Measurements from ENCODE around the gene SAFB.

Gene SAFB

DNA sequence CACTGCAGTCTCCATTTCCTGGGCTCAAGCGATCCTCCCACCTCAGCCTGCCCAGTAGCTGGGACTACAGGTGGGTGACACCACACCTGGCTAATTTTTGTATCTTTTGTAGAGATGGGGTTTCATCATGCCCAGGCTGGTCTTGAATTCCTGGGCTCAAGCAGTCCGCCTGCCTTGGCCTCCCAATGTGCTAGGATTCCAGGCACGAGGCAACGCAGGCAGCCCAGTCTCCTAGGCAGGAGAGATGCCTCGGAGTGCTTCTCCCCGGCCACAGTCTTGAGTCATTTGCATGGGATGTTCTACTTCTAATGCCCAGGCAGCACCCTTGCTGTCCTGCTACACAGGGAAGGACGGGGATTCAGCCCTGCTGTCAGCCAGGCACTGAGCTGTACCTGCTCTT is 48.7 kb downstream of the SAFB start:
- DNase-seq: no peak

DNA sequence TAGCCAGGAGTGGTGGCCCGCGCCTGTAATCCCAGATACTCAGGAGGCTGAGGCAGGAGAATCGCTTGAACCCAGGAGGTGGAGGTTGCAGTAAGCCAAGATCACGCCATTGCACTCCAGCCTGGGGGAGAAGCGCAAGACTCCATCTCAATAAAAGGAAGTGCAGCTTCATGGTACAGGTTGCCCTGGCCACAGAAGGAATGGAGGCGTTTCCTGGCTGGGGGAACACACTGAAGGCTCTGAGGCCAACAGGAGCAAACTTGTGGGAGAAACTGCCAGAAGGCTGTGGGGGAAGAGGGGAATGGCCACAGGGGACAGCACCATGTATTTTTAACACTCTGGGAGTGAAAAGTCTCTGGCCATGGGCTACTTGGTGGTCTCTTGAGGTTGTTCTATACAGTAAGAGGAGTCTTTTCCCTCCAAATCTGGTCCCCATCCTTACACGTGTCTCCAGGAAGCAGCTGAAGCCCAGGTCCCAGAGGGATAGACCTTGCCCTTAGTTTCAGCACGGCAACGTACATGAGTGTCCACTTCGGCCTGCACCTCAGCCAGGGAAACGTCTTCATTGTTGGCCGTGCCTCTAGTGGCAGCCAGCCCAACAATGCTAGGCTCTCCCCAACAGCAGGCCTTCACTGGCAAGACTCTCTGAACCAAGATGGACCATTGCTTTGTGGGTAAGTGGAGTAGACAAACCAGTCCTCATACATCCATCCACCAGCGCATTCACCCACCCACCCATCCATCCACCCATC is 50.0 kb downstream of the SAFB start:
- no peak for DNase-seq

DNA sequence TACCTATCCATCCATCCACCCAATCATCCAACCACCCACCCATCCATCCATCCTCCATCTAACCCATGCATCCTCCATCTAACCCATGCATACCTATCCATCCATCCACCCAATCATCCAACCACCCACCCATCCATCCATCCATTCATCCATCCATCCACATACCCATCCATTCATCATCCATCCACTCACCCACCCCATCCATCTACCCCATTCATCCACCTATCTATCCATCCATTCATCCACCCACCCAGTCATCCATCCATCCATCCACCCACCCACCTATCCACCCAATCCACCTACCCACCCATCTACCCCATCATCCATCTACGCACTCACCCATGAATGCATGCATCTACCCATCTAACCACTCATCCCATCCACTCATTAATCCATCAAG is 50.9 kb downstream of the SAFB start:
- DNase-seq: no peak

DNA sequence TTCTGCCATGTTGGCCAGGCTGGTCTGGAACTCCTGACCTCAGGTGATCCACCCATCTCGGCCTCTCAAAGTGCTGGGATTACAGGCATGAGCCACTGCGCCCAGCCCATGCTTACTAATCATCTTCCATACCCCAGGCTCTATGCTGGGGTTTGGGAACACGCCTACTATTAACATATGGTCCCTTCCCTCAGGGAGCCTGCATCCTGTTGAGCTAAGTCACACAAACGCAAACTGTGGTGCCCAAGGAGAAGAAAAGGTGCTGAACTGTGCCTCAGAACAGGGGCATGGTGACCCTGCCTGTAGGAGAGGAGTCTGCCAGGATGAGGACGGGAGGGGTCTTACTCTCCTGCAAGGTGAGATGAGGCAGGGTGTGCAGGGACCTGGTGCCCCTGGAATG is 51.8 kb downstream of the SAFB start:
- DNase-seq: no peak

DNA sequence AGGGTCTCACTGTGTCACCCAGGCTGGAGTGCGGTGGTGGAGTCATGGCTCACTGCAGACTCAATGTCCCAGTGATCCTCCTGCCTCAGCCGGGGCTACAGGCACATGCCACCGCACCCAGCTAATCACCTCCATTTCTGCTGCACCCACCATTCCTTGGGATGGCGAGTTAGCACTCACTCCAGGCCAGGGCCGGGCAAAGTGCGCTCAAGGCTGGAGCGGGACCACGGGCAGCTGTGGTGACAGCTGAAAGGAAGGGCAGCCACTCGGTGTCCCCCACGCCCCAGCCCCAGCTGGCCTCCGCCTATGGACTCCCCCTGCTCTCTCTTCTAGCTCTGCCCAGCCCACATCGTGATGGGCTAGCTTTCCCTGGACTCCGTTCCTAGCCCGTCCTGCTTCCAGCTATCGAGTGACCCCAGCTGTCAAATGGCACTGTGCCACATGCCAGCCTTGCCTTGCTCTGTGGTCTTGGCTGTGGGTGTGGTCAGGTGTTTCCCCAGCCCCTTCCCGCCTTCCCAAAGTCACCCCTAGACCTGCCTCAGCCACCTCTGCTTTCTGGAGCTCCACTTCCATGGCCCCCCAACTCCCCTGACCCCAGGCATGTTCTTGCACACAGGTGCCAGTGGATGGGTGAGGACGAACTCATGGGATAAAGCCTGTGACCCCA is 53.4 kb downstream of the SAFB start:
- DNase-seq: no peak

DNA sequence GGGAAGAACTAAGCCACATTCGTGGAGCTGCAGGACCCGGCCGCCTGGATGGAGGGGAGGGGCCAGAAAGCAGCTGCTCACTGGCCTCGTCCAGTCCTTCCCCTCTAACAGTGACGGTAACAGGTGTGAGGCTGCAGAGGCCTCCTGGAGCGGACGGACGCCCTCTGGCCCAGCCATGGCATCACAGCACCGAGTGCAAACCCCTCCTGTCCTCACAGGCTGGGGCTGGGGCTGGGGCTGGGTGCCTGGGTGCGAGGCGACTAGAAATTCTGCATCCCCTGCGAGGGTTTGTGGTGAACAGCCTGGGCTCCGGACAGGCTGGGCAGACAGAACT is 53.9 kb downstream of the SAFB start:
- DNase-seq: no peak

DNA sequence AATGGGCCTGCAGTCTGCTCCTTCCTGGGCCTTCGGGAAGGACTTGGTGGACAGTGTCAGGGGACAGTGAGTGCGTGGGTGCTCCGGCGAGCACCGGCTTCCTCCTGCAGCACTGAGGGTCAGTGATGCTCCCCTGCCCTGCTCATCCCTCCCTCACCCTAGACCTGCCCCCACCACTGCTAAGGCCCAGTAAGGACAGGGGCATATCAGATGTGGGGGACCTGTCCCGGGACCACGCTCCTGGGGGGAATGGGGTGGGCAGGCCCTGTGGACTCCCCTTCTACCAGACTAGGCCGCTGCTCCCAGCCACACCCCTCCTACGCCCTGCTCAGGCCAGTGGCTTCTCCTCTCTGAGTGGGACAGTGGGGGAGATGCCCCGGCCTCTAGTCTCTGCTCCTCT is 54.3 kb downstream of the SAFB start:
- DNase-seq: no peak

DNA sequence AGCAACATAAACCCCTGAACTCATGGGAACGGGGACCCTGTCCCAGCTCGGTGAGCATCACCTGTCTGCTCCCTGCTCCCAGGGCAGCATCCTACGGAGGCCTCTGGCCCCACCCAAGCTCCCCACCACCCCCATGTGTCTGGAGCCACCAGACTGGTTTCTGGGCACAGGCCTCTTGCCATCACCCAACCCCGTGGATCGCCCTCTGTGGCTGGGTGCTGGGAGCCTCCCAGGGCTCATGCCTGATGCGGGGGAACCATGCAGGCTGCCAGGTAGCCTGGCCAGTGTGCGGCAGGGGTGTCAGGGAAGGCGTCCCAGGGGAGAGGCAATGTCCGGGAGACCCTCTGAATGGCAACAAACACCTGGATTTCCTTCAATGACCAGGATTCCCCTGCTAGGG is 54.7 kb downstream of the SAFB start:
- DNase-seq: no peak

DNA sequence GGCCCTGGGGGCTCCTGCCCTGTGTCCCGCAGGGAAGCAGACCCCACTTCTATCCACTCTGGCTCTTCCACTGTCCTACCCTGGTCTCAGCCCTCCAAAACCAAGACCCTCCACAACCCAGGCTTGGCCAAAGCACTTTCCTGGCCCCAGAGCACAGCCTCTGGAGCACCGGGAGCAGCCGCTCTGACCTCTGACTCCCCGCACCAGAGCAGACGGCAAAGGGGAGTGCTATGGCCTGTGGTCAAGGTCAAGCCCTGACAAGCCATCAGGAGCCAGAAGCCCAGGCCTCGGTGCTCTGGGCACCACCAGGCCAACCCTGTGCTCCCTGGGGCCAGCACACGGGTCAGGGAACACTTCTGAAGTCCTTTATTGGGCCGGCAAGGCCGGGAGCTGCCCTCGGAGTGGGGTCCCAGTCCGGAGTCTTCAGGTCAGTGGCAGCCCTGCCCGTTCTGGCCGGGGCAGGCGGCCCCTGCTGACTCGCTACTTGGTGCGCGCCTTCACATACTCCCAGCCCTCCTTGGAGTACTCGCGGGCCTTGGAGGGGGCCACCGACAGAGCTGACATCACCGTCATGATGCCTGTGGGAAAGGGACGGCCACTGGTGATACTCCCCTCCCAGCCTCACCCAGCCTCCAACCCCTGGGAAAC is 55.3 kb downstream of the SAFB start:
- no peak for DNase-seq

DNA sequence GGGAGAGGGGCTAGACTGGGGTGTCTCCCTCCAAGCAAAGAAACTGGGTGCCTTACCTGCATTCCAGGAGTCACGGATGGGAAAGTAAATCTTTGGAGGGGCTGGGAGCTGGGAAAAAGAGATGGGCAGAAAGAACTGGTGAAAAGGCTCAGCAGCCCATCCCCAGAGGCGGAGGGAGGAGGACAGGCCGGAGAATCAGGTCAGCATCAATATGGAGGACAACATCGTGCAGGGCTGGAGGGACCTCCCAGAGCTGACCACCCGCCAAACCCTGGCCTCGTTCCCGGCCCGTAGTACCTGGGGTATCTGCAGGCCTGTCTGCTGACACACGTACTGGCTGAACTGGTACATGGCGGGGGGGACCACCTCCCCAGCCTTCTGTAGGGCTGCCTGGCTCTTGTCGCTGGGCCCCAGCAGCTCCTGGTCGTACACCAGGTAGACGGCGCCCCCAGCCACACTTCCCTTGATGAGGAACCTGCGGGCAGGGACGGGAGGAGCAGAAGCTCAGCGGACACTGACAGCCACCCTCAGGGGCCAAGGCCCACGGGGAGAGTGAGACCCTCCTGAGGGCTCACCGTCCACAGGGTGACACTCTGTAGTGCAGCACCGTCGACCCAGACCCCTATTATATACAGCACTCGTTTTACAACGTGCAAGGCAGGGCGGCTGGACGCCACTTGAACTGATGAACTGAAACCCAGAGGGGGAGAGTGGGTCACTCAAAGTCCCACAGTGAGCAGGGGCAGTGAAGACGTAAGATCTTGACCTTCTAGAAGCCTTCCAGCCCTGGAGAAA is 56.6 kb downstream of the SAFB start:
- no peak for DNase-seq

DNA sequence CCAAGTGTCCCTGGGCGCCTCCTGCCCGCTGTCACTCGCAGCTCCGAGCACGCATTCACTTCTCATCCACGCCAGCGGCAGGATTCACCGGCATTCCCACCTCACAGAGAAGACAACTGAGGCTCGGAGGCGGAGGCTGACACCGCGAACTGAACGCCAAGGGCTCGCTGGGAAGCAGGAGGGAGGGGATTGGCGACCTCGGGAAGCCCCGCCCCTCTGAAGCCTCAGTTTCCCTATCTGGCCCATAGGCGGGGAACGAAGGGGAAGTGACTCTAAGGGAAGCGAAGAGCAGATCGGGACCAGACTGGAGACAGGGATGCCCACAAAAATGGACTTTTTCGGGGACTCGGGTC is 57.2 kb downstream of the SAFB start:
- DNase-seq: no peak

DNA sequence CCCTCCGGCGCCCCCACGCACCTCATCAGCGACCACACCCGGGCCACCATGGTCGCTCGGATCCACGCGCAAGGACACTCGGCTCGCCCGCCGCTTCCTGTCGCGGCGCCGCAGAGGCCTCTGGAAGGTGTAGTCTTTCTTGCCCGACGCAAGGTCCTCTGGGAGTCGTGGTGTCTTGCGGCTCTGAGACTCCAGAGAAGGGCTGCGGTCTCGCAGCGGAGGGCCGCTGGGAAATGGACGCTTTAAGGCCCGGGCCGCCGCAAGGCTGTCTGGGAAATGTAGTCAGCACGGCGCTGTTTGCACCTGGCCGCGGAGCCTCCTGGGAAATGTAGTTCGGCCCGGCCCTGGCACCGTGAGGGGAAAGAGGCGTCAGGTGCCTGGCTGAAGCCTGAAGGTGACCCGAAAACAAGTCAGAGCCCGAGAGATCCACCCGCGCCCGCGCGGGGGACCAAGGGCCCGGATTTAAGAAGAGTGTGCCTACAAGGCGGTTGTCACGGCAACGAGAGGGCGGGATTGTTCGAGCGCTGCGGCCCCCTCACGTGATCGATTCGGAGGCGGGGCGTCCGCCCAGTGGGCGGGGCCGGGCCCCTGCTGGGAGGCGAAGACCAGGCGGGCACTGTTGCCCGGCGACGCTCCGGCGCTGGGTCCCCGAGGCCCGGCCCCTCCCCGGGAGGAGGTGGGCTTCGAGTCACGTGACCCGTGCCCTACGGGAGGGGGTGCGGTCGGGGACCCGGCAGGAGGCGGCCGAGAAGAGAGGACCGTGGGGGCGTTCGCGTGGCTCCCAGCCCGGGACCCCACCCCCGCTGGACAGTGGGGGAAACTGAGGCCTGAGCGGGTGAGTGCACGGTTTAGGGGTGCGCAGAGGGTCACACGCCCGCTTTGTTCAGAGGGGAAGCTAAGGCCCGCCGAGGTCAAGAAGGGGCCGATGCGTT is 57.8 kb downstream of the SAFB start, which contains the start of the genes HSD11B1L and MICOS13:
Gene HSD11B1L, plus strand, starts transcription at position 591 of the 932 bp plus-strand sequence. CDS start 3,806 bp downstream, outside the sequence.
Gene MICOS13, minus strand, starts transcription at position 80 of the 932 bp plus-strand sequence. Its CDS starts 30 bp downstream, at position 50.
- DNase-seq: peak; percentile 92

DNA sequence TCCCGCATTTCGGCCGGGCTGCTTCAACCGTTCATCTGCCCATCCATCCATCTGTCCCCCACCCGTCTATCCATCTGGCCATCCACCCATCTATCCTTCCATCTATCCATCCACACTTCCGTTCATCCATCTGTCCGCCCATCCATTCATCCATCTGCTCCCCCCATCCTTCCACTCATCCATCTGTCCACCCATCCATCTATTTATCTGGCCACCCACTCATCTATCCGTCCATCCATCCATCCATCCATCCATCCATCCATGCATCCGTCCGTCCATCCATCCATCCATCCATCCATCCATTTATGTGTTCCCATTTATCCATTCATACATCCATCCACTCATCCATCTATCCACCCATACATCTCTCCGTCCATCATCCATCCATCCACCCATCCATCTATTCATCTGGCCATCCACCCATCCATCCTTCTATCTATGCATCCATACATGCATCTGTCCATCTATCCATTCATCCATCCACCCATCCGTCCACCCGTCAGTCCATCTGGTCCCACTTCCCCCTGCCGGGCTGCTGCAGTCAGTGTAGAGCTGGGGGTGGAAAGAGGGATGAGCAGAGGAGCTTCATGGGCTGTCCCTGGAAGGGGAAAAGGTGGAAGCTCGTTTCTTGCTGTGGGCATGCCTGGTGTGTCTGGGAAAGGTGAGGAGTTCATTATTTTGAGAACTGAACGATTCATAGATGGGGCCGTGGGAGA is 58.7 kb downstream of the SAFB start:
- DNase-seq: no peak

DNA sequence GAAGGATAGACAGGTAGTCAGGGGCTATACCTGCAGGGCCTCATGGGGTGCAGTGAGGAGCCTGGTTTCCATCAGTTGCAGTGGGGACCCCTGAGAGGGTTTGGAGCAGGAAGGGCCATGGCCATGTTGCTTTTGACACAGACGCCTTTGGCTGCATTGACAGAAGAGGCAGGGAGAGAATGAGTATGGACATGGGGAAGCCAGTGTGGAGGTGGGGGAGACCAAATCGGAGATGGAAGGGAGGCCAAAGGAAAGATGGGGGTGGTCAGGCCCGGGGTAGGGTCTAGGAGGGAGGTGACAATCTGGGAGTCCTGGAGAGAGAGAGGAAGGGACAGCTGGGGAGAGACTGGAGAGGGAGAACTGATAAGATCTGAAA is 59.2 kb downstream of the SAFB start:
- DNase-seq: no peak

DNA sequence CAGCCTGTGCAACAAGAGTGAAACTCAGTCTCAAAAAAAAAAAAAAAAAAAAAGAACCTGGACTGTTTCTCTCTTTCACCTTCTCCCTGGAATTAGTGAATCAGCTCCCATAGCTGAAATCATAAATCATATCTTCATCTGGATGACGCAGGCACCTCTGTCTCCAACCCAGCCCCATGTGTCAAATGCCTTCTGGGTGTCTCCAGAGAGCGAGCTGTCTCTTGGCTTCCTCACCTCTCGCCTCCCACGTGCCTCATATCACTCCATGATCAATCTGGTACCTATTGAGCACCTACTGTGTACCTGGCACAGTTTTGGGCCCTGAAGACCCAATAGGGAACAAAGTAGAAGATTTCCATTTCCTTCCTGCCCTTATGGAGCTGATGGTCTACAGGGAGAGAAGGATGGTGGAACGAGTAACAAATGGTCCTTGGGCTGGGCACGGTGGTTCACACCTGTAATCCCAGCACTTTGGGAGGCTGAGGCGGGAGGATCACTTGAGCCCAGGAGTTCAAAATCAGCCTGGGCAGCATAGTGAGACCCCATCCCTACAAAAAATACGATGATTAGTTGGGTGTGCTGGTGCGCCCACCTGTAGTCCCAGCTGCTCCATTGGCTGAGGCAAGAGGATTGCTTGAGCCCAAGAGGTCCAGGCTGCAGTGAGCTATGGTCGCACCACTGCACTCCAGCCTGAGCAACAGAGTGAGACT is 60.4 kb downstream of the SAFB start:
- no peak for DNase-seq

DNA sequence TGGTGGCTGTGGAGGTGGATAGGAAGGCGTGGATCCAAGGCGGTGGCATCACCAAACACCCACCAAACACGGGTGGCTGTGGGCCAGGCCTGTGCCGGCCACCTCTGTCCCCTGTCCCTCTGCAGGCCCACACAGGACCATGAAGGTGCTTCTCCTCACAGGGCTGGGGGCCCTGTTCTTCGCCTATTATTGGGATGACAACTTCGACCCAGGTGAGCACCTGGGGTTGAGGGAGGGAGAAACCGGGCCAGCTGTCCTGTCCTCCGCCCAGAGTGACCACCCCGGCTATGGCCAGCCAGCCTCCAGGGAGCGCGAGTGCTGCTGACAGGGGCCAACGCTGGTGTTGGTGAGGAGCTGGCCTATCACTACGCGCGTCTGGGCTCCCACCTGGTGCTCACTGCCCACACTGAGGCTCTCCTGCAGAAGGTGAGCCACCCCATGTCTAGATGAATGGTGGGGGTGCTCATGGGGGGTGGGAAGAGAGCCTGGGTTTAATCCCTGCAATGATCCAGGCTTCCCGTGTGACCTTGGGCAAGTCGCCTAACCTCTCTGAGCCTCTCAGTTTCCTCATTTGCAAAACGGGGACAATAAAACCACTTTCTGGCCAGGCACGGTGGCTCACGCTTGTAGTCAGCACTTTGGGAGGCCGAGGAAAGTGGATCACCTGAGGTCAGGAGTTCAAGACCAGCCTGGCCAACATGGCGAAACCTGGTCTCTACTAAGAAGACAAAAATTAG is 62.0 kb downstream of the SAFB start:
- DNase-seq: no peak

DNA sequence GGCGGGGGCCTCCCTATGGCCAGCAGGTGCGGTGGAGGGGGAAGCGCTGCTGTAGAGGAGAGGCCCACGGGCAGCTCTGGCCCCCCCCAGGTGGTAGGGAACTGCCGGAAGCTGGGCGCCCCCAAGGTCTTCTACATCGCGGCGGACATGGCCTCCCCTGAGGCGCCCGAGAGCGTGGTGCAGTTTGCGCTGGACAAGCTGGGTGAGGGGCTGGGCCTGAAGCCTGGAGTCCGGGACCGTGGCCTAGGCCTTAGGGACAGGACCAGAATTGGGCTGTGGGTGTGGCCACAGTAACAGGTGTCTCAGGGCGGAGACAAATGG is 63.4 kb downstream of the SAFB start:
- DNase-seq: no peak

DNA sequence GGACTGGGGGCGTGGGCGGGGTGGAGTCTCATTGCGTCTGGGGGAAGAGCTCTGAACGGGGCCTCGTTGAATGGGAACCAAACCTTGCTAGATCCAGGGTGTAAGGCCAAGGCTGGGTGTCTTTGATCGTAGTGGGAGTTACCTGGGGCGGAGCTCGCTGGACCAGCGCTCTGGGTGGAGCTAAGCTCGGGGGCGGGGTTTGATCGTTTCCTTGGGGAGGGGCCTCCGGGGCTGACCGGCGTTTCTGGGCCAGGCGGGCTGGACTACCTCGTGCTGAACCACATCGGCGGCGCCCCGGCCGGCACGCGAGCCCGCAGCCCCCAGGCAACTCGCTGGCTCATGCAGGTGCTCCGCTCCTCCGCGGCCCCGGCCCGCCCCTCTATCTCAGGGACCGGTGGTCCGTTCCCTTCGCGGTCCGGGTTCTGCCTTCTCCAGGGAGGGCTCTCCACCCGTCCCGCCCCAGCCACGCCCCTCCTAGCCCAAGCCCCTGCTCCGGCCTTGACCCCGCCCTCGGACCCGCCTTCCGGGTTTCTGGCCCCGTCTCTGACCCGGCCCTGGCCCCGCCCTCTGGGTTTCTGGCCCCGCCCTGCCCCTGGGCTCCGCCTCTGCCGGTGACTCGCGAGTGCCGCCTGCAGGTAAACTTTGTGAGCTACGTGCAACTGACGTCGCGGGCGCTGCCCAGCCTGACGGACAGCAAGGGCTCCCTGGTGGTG is 63.9 kb downstream of the SAFB start:
- peak; percentile 81 for DNase-seq

DNA sequence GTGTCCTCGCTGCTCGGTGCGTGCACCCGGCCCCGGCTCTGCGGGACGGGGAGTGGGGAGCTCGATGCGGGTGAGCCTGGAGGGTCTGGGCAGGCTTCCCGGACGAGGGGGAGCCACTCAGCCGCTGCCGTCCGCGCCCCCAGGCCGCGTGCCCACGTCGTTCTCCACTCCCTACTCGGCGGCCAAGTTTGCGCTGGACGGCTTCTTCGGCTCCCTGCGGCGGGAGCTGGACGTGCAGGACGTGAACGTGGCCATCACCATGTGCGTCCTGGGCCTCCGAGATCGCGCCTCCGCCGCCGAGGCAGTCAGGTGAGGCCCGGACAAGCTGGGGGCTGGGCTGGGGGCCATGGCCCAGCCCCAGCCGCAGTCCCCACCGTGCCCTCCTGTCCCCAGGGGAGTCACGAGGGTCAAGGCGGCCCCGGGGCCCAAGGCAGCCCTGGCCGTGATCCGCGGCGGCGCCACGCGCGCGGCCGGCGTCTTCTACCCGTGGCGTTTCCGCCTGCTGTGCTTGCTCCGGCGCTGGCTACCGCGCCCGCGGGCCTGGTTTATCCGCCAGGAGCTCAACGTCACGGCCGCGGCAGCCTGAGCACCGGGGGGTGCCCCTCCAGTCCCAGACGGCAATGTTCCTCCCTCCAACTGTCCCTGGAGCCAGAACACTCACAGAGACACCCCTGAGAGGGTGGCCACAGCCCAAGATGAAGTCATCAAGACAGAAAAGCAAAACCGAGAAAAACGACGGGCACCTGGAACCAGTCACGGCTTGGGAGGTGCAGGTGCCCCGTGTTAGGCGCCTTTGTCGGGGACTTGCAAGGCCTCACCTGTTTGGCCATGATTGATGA is 64.7 kb downstream of the SAFB start:
- no peak for DNase-seq

Measured in SHP77 treated with DMSO at 0.1 percent for 48 hours (cell line).